Sigmoid colon (tissue), 7 donors: ENCODE measurements around the gene NEK11. TPM values are rescaled to one million over a fixed set of nuclear protein-coding genes. Genes with fewer than 3 reads are reported as not detected.

Source experiments
- DNase-seq: peaks from one replicate; pipeline ENCODE4 v3.0.0-alpha.2; 2019
- H3K27ac ChIP-seq, 4 donors: fragments of 200-600 bp; sonication (generic); one replicate each; pipeline ENCODE4 v1.5.1; 2016 to 2019; ENCODE audit warnings: mild to moderate bottlenecking in 1 of 4
- H3K27me3 ChIP-seq, 3 donors: fragments of 200-600 bp; sonication (generic); one replicate each; pipeline ENCODE4 v1.5.1; 2019; ENCODE audit warnings: mild to moderate bottlenecking in 1 of 3
- H3K36me3 ChIP-seq, 4 donors: fragments of 200-600 bp; sonication (generic); one replicate each; pipeline ENCODE4 v1.5.1; 2016 to 2019
- H3K4me1 ChIP-seq, 4 donors: fragments of 200-600 bp; sonication (generic); one replicate each; pipeline ENCODE4 v1.5.1; 2017 to 2019
- H3K4me3 ChIP-seq, 4 donors: fragments of 200-600 bp; sonication (generic); one replicate each; pipeline ENCODE4 v1.5.1; 2017 to 2019; ENCODE audit warnings: mild to moderate bottlenecking in 2 of 4, moderate library complexity in 1 of 4
- H3K9me3 ChIP-seq, 4 donors: fragments of 200-600 bp in 3 of 4; sonication (generic) in 3 of 4; one replicate each; pipeline versions ENCODE4 v1.5.1 to v1.6.1; 2013 to 2019
- EP300 ChIP-seq, 4 donors: sonication (generic); formaldehyde crosslinking; IDR thresholded peaks; one replicate each; pipeline ENCODE4 v1.6.1; 2017; ENCODE audit warnings: antibody characterized with exemption in 4 of 4
- POLR2A ChIP-seq, 2 donors: fragments of 450-650 bp; IDR thresholded peaks; one replicate each; pipeline ENCODE4 v1.6.1; 2016; ENCODE audit warnings: antibody characterized with exemption in 2 of 2, mild to moderate bottlenecking in 2 of 2, moderate library complexity in 2 of 2
- POLR2AphosphoS5 ChIP-seq, 4 donors: sonication (generic); formaldehyde crosslinking; IDR thresholded peaks; one replicate each; pipeline ENCODE4 v1.6.1; 2017; ENCODE audit warnings: antibody characterized with exemption in 4 of 4
- WGBS, 2 donors: extraction: QIAGEN DNeasy Blood & Tissue Kit; methylation state at CpG; one replicate each; pipeline ENCODE4 v1.1.7; 2013; 5-methylcytosine and 5-hydroxymethylcytosine counted together
- intact Hi-C: fragments of 100-400 bp; cut with DNase I; formaldehyde crosslinking; loops from one replicate; pipeline ENCODE4 v1.15.1; 2023
- polyA plus RNA-seq, 3 donors: library from polyadenylated mRNA; stranded (reverse); fragments of 200-250 nt; gene quantifications; one replicate each; pipeline ENCODE4 v1.2.3, GENCODE V29; 2013
- total RNA-seq, 4 donors: library from RNA; depleted of rRNA; stranded (reverse); fragments of >200 nt; gene quantifications; one replicate each; pipeline ENCODE4 v1.1.0, GENCODE V29; 2016
- TF ChIP-seq, protein P1 (sequence below), 4 experiments: fragments of 450-650 bp in 3 of 4; fragments of 200-600 bp in 1 of 4; IDR thresholded peaks; one replicate each; pipeline ENCODE4 v1.5.1; 2016 to 2019; ENCODE audit warnings: antibody characterized with exemption in 4 of 4, mild to moderate bottlenecking in 3 of 4, moderate library complexity in 2 of 4
- donor health status: healthy with polysubstance abuse.
- donor health status: Bipolar disorder and iron deficiency.
- donor health status: healthy.

Gene NEK11
- total and polyA plus RNA-seq, 7 donors, result 1.6 to 12.2 (median 4.3) TPM

DNA sequence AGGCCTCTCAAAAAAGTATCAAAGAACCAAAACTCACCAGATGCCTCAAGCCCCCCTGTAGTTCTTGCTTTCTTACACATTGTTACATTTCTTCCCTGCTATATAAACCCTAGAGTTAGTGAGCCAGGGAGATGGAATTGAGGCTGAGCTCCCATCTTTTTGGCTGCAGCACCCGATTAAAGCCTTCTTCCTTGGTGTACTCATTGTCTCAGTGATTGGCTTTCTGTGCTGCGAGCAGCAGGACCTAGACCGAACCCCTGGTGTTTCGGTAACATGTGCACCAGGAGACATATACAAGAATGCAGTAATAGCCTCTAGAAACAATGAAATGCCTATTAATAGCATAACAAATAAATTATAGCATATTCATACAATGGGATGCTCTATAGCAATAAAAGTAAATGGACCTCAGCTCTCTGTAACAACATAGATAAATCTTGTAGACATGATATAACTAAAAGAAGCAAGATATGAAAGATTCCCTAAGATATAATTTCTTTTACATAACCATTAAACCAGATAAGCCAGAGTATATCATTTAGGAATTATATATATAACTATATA lies 174.0 kb downstream of the NEK11 start:
- WGBS, 2 donors, result 95 to 97% methylated on average over 4 of the region's 4 CpGs
- Histone ChIP-seq H3K27me3 (no peaks in the 10 kb centered on the region), H3K4me3 (no peak overlapping the region), H3K9me3 (peaks cover 4 to 8% (median 6%) of the 10 kb centered on the region in 4 donors), H3K27ac (no peak overlapping the region), H3K4me1 (no peaks in the 10 kb centered on the region), H3K36me3 (peaks cover 0 to 4% (median 0%) of the 10 kb centered on the region in 4 donors)
- no peak for DNase-seq
- TF ChIP-seq POLR2A (IDR thresholded peaks at IDR 0.05) (no peak), EP300 (IDR thresholded peaks at IDR 0.05) (no peak), POLR2AphosphoS5 (IDR thresholded peaks at IDR 0.05) (no peak)
- TF ChIP-seq, protein P1, sequence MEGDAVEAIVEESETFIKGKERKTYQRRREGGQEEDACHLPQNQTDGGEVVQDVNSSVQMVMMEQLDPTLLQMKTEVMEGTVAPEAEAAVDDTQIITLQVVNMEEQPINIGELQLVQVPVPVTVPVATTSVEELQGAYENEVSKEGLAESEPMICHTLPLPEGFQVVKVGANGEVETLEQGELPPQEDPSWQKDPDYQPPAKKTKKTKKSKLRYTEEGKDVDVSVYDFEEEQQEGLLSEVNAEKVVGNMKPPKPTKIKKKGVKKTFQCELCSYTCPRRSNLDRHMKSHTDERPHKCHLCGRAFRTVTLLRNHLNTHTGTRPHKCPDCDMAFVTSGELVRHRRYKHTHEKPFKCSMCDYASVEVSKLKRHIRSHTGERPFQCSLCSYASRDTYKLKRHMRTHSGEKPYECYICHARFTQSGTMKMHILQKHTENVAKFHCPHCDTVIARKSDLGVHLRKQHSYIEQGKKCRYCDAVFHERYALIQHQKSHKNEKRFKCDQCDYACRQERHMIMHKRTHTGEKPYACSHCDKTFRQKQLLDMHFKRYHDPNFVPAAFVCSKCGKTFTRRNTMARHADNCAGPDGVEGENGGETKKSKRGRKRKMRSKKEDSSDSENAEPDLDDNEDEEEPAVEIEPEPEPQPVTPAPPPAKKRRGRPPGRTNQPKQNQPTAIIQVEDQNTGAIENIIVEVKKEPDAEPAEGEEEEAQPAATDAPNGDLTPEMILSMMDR (IDR thresholded peaks at IDR 0.05), result no peak
- intact Hi-C loops, result no loop called here

DNA sequence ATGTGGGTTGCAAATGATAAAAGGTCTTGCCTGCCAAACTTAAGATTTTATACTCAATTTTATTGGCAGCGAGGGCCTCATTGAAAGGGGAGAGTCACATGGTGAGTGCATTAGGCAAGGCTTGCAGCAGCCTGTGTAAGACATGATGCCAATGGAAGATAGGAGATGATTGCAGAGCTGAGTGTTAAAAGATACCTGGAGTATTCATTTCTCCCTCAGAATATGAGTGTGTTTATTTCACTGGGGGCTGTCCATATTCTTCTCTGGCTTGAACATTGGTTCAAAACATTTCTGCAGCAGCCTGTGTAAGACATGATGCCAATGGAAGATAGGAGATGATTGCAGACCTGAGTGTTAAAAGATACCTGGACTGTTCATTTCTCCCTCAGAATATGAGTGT lies 189.7 kb downstream of the NEK11 start:
- Histone ChIP-seq H3K4me1 (peaks cover 0 to 7% (median 0%) of the 10 kb centered on the region in 4 donors), H3K36me3 (no peaks in the 10 kb centered on the region), H3K4me3 (no peak overlapping the region), H3K27ac (no peak overlapping the region), H3K9me3 (peaks cover 0 to 2% (median 0%) of the 10 kb centered on the region in 4 donors), H3K27me3 (no peaks in the 10 kb centered on the region)
- WGBS, 2 donors, result 82 to 86% methylated on average over 1 of the region's 1 CpG
- TF ChIP-seq, protein P1 (IDR thresholded peaks at IDR 0.05), result no peak
- TF ChIP-seq POLR2A (IDR thresholded peaks at IDR 0.05), result no peak
- no peak for TF ChIP-seq EP300 (IDR thresholded peaks at IDR 0.05)
- no peak for TF ChIP-seq POLR2AphosphoS5 (IDR thresholded peaks at IDR 0.05)
- intact Hi-C loops, result no loop called here
- no peak for DNase-seq

DNA sequence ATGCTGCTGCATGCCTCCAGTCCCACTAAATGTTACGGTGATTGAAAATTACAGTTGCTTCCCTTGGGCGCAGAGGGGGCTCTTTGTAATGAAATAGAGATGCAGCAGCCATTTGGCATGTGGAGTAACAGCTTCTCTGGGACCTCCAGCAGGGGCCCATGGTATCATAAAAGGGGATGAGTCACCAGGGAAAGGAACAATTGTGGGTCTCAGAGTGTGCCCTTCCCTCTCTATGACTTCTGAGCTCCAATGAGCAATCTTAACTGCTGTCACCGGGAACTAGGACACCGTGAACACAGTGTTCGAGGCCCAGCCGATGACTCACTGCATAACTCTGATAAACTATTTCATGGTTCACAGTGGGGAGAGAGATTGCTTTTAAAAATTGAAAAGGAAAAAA lies 190.1 kb downstream of the NEK11 start:
- Histone ChIP-seq H3K4me1 (peaks cover 0 to 7% (median 0%) of the 10 kb centered on the region in 4 donors), H3K36me3 (no peaks in the 10 kb centered on the region), H3K9me3 (peaks cover 0 to 2% (median 0%) of the 10 kb centered on the region in 4 donors), H3K27me3 (no peaks in the 10 kb centered on the region), H3K27ac (no peak overlapping the region), H3K4me3 (no peak overlapping the region)
- 48 to 71% methylated on average over 6 of the region's 6 CpGs for WGBS, 2 donors
- DNase-seq, result no peak
- intact Hi-C loops, result no loop called here
- TF ChIP-seq EP300 (IDR thresholded peaks at IDR 0.05), result no peak
- TF ChIP-seq POLR2A (IDR thresholded peaks at IDR 0.05), result no peak
- TF ChIP-seq, protein P1 (IDR thresholded peaks at IDR 0.05), result no peak
- no peak for TF ChIP-seq POLR2AphosphoS5 (IDR thresholded peaks at IDR 0.05)

- H3K36me3 ChIP-seq, result no peaks in the 10 kb centered on the region
- no peak for TF ChIP-seq POLR2AphosphoS5 (IDR thresholded peaks at IDR 0.05)
- TF ChIP-seq POLR2A (IDR thresholded peaks at IDR 0.05), result no peak
- TF ChIP-seq EP300 (IDR thresholded peaks at IDR 0.05), result no peak
- TF ChIP-seq, protein P1 (IDR thresholded peaks at IDR 0.05), result no peak
- H3K27ac ChIP-seq, result no peak overlapping the region
- H3K4me3 ChIP-seq, result no peak overlapping the region
- intact Hi-C loops, result no loop called here
- DNase-seq, result no peak
- no peaks in the 10 kb centered on the region for H3K27me3 ChIP-seq
- H3K4me1 ChIP-seq, result peaks cover 0 to 7% (median 0%) of the 10 kb centered on the region in 4 donors
- 85 to 89% methylated on average over 6 of the region's 6 CpGs for WGBS, 2 donors
- peaks cover 0 to 2% (median 0%) of the 10 kb centered on the region in 4 donors for H3K9me3 ChIP-seq
Observed at GRCh38 chr3:131217296-131217741, 190.6 kb downstream of the NEK11 start.

- WGBS, 2 donors, result 95 to 98% methylated on average over 1 of the region's 1 CpG
- Histone ChIP-seq H3K9me3 (peaks cover 0 to 2% (median 0%) of the 10 kb centered on the region in 4 donors), H3K27ac (no peak overlapping the region), H3K27me3 (no peaks in the 10 kb centered on the region), H3K4me1 (peaks cover 0 to 7% (median 0%) of the 10 kb centered on the region in 4 donors), H3K36me3 (no peaks in the 10 kb centered on the region), H3K4me3 (no peak overlapping the region)
- intact Hi-C loops, result no loop called here
- TF ChIP-seq EP300 (IDR thresholded peaks at IDR 0.05), result no peak
- TF ChIP-seq, protein P1 (IDR thresholded peaks at IDR 0.05), result no peak
- TF ChIP-seq POLR2A (IDR thresholded peaks at IDR 0.05), result no peak
- TF ChIP-seq POLR2AphosphoS5 (IDR thresholded peaks at IDR 0.05), result no peak
- no peak for DNase-seq
Observed at GRCh38 chr3:131218196-131218595, 191.5 kb downstream of the NEK11 start.
